NCI-H446 treated with DMSO at 0.1 percent for 48 hours (cell line): Measurements from ENCODE around the gene SPECC1.
"Not testable (repeated sequence)": the region's sequence is repeated elsewhere in the genome, so short reads cannot be mapped to it uniquely, and the experiment has no call there.

ENCODE experiments used
- DNase-seq: peaks from one replicate; lab custom pipeline; 2025; lab: John Stamatoyannopoulos, UW

SPECC1 gene

DNA sequence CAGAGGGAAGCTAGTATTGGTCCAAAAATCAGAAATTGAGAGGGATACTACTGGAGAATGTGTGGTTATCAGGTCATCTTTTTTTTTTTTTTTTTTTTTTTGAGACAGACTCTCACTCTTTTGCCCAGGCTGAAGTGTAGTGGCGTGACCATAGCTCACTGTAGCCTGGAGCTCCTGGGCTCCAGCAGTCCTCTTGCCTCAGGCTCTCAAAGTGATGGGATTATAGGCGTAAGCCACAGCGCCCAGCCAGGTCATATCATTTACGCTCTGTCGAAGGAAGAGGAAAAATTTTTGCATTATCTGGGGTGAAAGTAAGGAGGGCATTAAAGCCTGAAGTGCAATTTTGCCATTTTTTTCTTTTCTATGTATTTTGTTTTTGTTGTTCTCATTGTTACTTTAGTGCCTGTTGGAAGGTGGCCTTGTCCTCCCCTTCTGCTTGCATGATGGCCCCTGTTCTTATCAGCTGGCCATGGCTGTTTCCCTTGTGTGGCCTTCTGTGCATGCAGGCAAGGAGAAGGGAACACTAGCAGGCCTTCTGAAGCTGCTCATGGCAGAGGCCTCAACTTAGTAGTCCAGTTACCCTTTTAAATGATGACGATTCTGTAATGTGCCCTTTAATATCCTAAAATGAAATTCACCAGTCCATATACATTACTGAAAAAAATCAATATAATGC is 118.3 kb downstream of the SPECC1 start:
- no peak for DNase-seq

GRCh38 chr17:20128036-20128667 is 119.0 kb downstream of the SPECC1 start:
- DNase-seq = no peak

DNA sequence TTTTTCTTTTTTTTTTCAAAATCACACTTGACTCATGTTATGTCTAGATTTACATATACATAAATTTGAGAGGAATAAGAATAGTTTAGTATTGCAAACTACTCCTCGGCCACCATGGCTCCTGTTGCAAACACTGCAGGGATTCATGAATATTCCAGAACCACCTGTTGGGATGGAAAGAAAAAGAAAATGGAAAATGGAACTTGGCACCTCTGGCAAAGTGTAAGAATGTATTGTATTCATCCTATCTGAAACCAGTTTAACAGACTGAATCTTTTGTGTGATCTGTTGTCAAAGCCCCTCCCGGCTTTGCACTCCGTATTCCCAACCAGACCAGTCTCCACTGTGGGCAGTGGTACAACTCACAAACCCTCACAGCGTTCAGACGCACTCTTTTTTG is 124.4 kb downstream of the SPECC1 start:
- no peak for DNase-seq

DNA sequence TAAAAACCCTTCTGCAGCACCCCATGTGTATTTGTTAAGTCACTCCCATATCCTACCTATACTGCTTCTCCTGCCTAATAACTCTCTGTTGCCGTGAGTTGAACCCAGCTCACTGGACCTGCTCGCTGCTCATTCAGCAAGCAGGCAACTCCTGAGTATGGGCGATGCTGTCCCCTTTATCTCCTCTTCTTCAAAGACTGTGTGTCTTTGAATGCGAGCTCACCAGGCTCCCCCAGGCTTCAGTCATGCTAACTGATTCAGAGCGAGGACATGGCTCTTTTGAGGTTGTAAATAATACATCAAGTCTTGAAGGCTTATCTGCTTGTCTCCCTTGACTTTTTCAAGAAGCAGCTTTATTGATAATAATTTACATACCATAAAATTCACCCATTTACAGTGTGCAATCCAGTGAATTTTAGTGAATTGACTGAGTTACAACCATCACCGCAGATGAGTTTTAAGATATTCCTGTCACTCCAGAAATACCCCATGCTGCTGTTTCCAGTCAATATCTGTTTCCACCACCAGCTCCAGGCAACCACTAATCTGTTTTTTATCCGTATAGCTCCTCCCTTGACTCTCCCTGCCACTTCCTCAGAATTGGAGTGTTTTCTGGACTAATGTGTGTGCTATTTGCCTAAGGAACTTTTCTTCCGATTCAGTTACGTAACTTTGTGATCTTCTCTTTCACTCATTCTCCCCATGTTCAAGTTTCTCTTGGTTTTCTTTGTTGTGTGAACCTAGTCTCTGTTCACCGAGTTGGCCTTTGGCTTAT is 132.2 kb downstream of the SPECC1 start:
- no peak for DNase-seq

DNA sequence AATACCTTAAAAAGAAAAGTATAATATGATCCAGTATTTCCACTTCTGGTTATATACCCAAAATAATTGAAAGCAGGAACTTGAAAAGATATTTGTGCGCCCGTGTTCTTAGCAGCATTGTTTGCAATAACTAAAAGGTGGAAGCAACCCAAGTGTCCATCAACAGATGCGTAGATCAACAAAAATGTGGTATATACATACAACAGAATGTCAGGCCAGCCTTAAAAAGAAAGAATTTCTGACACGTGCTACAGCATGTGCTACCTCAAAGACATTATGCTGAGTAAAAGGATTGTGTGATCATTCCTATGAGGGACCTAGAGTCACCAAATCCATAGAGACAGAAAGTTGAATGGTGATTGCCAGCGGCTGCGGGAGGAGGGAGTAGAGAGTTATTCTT is 133.1 kb downstream of the SPECC1 start:
- no peak for DNase-seq

- DNase-seq = no peak
These were observed 134.6 kb downstream of the SPECC1 start for GRCh38 chr17:20143740-20144139.

- DNase-seq = no peak
These were observed 136.4 kb downstream of the SPECC1 start for GRCh38 chr17:20145567-20145966.

- DNase-seq = no peak
These were observed 140.1 kb downstream of the SPECC1 start for GRCh38 chr17:20149251-20149650.

DNA sequence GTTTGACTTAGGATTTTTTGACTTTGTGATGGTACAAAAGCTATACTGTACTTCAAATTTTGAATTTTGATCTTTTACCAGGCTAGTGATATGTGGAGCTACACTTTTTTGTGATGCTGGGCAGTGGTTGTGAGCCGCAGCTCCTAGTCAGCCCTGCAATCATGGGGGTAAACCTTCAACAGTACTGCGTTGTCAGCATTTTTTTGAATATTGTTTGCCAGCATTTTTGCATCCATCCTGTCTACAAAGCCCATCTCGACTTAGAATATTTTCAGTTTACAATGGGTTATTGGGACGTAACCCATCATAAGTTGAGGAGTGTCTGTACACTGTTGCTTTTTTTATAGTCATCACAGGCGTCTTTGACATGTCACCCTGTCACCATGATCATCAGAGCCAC is 142.0 kb downstream of the SPECC1 start:
- no peak for DNase-seq

DNA sequence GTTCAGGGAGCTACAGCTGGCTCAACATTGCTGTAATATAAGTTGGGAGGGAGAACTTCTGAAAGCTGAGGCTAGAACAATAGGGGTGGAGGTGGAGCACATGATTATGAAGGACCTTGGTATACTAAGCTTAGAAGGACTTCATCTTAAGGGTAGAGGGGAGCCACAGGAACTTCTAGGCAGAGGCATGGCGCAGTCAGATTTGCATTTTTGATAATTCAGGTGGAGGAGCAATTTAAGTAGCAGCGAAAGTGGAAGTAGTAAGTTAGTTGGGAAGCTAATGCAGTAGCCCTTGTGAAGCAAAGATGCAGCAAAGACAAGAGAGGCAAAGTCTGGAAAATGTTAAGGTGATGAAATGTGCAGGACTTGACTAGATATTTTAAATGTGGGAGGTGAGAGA is 144.1 kb downstream of the SPECC1 start:
- no peak for DNase-seq

GRCh38 chr17:20154286-20155000 is 145.3 kb downstream of the SPECC1 start:
- no peak for DNase-seq

DNA sequence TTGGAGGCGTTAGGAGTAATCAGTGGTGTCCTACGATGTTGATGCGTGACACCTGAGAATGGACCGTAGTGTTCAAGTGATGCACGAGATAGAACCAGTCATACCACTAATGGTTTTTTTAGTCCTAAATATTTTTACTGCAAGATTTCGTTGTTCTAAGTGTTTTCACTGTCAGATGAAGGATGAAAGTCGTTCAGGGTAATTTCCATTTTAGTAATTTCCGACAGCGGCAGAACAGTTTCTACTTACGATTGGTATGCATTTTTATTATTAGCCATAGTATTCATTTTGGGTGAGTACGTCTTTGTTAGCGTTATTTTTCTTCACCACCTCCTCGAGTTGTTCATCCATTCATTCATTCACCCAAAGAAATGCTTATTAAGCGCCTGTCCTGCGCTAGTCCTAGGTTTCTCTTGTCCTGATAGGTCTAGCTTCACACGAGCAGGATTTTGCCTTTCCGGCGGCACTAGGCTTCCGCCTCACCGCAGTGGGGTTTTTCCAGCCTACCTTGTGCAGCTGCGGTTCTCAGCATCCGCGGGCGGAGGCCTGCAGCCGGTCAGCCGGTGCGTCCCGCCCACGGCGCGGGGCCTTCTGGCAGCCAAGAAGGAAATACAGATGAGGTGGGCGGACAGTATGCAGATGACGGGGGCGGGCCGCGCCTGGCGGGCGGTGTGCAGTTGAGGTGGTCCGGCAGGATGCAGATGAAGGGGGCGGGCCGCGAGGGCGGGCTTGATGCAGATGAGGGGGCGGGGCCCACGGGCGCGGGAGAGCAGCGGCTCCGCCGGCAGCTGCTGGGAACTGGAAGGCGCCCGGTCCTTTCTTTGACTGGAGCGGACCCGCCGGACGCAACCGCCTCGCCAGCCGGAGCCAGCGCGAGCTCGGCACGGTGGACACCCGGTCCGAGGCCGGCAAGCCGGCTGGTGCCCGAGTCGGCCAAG is 146.4 kb downstream of the SPECC1 start:
- DNase-seq = peak; percentile 91

- DNase-seq = no peak
These were observed 147.2 kb downstream of the SPECC1 start for GRCh38 chr17:20156196-20157000.

DNA sequence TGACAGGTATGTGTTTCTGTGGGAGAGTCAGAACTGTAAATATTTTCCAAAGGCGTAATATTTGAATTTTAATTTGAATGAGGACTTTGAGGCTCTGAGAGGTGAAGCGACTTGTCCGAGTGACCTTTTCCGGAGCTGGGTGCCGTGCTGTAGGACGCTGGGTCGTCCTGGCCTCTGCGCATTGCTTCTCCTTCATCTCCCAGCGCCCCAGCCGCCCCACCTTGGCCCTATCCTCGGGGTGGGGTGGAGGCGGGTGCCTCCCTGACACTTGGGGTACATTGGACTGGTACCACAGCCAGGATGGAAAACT is 147.8 kb downstream of the SPECC1 start:
- no peak for DNase-seq

DNA sequence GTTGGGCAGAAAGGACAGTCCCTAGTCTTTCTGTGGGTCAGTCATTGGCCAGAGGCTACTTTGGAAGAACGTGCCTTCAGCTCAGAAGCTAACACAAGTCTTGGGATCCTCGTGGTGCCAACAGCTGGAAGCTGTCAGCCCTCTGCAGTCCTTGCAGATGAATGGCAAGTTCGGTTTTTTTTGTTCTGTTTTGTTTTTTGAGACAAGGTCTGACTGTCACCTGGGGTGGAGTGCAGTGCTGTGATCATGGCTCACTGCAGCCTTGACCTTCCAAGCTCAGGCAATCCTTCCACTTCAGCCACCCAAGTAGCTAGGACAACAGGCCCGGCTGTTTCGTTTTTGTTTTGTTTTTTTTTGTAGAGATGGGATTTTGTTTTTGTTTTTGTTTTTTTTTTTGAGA is 149.4 kb downstream of the SPECC1 start:
- no peak for DNase-seq

GRCh38 chr17:20159406-20160069 is 150.4 kb downstream of the SPECC1 start:
- DNase-seq = no peak

DNA sequence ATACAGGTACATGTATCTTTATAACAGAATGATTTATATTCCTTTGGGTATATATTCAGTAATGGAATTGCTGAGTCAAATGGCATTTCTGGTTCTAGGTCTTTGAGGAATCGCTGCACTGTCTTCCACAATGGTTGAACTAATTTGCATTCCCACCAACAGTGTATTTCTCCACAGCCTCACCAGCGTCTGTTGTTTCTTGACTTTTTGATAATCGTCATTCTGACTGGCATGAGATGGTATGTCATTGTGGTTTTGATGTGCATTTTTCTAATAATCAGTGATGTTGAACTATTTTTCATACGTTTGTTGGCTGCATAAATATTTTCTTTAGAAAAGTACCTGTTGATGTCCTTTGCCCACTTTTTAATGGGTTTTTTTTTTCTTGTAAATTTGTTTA is 156.4 kb downstream of the SPECC1 start:
- not testable (repeated sequence) for DNase-seq

DNA sequence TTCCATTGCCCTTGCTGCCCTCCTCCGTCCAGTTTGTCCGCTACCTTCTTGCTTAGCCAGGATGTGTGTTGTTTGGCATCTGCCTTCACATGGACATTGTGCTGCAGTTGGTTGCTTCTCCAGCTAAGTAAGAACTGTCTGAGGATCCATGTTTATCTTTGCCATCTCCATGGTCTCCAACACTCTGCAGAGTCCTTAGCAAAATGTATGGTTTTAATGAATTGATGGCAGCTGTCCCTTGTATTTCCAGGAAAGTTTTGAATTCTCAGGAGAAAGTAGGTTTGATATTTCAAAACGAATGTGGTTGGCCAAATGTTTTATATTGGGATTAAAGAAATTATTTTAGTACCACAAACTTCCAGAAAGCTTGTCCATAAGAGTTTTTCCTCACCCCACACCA is 160.9 kb downstream of the SPECC1 start:
- DNase-seq = no peak

DNA sequence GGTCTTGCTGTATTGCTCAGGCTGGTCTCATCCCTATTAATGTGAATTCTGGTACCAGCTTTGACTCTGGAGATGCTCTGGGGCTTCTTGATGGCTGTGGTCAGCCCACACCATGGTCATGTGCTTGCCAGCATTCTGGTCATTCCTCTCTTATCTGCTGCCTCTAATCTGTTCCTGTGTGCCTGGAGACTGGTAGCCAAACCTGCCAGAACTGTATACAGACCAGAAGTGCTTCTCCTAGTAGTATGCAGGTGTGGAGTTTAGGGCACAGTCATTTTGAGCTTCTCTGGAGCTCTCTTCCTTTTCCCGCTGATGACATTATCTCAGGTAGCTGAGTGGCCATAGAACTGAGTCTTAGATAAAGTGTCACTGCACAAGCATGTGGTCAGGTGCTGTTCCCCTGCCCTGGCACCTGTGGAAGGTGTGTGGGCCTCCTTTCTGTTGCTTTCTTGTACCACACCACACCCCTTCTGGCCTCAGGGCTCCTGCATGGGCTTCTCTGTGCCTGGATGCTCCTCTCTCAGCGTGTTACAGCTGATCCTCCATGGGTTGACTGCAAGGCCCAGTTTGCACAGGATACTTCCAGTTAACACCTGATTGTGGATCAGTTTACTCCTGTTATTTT is 162.7 kb downstream of the SPECC1 start:
- DNase-seq = no peak

- no peak for DNase-seq
These were observed 163.2 kb downstream of the SPECC1 start for GRCh38 chr17:20172376-20172775.
